HG03575 (cell line): ENCODE data around the gene CYP3A7.
"Not testable (repeated sequence)": the region's sequence is repeated elsewhere in the genome, so short reads cannot be mapped to it uniquely, and the experiment has no call there.

Experiments
- ATAC-seq: cut with Tn5 transposase; IDR thresholded peaks from one replicate; pipeline ENCODE4 v1.9.1; 2021; ENCODE audit not compliant: unreplicated experiment, insufficient number of reproducible peaks, low FRiP score; ENCODE audit errors: extremely low read depth

The CYP3A7 gene

DNA sequence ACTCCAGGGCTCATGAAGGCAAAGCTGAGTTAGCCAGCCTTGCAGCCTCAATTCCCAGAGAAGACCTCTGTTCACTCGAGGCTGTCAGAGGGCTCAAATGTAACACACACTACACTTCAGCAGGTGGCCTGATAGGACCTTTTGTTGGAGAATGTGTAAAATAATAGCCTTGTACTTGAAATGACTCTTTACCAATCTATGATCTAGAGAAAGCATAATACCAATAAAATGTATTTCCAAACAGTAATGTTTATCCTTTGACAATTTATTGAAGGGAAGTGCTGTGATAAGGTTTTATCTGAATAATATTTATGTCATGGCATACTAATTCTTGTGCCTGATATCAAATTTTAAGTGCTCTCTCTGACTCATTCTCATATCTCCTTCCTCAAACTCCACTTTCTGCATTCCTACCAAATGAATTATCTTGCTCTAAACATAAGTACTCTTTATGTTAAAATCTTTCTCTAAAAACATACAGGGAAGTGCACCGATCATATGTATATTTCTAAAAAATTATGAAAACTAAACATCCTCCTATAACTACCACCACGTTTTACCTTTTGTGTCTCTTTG is 20.9 kb downstream of the CYP3A7 start:
- no peak for ATAC-seq

DNA sequence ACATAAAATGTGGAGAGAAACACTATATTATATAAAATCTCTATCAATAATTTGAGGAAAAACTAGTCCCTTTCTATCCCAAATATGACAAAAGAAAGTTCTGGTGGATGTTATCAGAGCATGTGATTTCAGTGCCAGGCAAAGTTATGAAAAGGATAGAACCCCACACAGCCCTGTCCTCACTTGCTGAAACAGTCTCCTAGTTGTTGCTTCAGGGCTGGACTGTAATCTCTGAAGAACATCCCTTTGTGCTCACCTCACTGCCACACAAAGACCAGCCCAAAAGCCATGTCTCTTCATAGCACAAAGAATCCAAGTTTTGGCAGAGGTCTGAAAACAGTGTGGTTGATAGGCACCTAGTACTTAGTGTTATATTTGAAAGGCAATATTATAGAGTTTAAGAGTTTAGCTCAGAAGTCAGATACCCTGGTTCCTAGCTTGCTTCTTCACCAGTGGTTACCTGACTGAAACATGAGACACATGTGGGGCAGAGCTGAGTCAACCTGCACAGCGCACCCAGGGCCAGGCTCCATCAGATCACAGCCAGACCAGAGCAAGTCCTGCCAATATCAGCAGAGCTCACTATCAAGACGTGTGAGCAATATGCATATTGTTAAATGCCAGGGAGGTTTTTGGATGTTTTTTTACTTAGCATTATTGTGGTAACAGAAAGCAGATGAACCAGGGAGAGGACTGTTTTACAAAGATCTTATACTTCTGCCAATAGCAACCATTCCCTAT is 25.0 kb downstream of the CYP3A7 start:
- ATAC-seq = no peak

DNA sequence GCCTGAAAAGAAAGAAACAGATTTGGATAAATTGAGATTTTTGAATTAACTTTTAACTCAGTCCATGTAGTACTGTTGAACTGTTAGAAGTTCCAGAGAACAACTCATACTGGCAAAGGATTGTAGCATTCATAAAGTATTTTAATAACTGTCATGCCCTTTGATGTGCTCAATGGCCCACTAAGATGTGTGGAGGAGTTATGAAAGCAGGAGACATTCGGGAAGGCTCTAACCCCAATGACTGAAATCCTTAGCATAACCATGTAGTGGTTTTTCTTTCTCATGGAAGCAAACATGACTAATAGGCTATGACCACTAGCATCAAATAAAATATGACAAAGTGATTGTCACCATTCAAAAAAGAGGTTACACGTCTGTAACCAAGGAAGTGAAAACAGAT is 25.7 kb downstream of the CYP3A7 start:
- ATAC-seq = no peak

DNA sequence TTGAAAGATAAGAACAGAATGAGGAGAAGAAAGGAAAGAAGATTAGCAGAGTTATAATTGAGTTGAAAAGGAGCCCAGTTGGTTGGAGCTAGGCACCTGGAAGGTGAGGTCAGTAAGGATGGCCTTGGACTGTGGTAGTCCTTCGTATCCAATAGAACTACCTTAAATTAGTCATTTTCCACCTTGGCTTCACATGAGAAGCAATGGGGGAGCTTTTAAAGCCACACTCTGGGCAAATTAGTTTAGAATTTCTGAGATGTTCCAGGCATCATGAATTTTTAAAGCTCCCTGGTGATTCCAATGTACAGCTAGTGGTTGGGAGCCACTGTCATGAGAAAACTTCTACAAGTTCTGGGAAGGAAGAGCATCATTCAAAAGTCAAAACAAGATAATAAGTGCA is 27.9 kb downstream of the CYP3A7 start:
- ATAC-seq = no peak

DNA sequence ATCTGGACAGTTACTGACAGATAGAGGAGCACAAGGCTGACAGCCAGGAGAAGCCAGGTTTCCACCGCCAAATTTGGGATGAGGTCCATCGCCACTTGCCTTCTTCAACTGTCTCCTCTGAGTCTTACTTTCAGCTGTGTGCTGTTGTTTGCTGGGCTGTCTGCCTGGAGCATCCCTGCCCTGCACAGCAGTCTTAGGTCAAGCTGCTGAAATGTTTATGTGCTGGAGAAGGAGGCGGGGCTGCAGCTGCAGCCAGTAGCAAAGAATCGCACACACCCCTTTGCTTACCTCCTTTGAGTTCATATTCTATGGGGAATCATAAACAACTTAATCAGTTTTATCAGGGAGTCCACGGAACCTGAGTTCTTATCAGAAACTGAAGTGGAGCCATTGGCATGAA is 35.0 kb downstream of the CYP3A7 start:
- ATAC-seq = no peak

DNA sequence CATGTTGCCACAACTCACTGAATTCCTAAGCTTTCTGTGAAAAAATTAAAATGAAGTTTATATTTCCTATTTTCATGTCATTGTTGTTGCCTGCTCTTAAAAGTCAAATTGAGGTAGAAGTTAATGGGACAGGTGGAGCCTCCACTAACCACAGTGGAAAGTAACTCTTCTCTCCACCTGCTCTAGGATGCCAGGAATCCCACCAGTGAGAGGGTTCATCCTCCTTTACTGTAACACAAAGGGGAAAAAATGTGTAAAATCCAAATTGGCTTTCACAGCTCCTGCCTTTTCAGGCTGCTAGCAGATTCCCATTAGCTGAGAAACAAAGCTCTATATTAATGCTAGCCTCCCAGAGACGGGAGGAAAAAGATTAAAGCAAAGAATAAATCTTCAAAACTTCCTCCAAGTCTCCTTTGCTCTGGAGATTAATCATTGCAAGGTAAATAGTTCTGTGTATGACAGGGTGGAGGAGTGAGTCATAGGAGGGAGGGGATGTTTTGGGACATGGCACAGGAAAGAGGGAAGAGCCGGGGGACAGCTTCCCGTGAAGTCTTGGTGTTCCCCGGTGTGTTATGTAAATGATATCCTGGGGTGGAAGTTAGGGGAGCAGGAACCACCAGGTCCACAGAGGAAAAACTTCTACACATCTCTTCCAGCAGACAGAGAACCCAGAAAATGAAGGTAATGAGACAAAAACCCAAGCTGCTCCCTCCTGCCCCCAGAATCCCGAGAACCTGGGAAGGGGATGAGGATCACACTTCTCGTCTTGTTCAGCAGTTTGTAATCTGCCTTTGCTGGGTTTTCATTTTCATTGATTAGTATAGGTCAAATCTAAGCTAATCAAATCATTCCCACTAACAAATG is 35.9 kb downstream of the CYP3A7 start:
- ATAC-seq = not testable (repeated sequence)

DNA sequence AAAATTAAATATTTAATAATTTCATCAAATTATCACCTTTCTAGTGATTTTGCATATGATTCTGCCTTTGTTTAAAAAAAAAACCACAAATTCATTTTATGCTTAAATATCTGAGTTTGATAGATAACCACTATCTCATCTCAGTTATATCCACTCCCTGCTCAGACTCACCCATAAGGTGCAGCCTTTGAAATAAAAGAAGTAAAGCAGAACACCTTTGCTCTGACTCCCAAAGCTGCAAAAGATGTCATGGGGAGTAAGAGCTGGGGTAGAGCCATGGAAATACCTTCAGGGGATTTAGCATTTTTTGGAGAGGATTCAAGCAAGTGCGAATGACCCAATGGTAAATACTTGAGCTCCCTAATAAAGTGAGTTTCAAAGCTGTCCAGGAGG is 40.1 kb downstream of the CYP3A7 start:
- no peak for ATAC-seq

DNA sequence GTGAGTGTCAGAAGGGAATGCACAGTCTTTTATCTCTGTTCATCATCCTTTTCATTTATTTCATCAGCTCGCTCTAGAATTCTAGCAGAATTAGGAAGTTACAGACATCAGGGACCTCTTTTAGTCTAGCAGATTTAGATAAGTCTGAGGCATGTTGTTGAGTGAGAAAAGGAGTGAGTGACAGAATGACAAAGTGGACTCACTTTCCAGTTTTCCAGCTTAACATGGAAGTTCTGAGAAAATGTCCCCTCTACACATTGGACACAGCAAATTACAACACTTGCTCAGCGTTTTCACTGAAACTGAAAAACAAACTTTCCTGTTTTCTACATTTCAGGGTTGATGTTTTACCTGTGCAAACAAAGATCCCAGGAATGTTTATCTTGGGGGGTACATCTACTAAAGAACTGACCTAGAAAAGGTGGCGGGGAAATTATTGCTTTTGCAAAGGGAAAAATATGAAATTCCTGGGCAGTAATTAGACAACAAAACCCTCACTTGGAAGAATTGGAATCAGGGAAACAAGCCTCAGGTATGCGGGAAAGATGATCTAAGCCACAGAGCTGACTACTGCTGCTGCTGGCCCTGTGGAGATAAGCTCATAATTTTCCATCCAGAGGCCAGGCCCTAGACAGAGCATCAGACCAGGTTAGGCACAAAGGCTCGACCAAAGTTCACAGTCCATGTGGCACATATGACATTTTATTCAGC is 40.6 kb downstream of the CYP3A7 start:
- ATAC-seq = no peak

DNA sequence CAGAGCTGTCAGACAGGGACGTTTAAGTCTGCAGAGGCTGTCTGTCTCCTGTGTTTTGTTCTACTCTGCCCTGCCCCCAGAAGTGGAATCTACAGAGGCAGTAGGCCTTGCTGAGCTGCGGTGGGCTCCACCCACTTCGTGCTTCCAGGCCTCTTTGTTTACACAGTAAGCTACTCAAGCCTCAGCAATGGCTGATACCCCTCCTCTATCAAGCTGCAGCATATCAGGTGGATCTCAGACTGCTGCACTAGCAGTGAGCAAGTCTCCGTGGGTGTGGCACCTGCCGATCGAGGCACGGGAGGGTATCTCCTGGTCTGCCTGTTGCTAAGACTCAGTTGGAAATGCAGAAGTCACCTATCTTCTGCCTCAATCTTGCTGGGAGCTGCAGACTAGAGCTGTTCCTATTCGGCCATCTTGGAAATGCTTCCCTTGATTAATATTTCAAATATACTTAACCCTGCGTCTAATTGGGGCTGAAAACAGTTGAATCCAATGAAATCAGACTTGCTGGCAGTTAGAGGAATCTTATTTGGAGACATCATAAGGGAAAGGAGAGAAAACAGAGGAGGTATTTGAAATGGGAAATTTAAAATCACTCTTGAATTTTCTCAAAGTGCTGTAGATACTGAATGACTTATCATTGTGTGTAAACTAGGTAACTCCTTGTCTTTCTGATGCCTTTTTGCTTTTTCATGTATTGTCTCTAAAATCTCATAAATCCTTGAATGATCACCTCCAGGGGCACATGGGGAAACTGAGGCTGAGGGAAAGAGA is 41.4 kb downstream of the CYP3A7 start:
- ATAC-seq = no peak

DNA sequence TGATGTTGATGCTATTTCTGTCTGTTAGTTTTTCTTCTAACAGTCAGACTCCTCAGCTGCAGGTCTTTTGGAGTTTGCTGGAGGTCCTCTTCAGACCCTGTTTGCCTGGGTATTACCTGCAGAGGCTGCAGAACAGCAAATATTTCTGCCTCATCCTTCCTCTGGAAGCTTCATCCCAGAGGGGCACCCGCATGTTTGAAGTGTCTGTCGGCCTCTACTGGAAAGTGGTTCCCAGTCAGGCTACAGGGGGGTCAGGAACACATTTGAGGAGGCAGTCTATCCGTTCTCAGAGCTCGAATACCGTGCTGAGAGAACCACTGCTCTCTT is 41.9 kb downstream of the CYP3A7 start:
- no peak for ATAC-seq

DNA sequence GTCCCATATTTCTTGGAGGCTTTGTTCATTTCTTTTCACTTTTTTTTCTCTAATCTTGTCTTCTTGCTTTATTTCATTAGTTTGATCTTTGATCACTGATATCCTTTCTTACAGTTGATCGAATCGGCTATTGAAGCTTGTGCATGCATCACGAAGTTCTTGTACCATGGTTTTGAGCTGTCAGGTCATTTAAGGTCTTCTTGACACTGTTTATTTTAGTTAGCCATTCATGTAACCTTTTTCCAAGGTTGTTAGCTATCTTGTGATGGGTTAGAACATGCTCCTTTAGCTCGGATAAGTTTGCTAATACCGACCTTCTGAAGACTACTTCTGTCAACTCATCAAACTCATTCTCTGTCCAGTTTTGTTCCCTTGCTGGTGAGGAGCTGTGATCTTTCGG is 42.4 kb downstream of the CYP3A7 start:
- ATAC-seq = not testable (repeated sequence)

DNA sequence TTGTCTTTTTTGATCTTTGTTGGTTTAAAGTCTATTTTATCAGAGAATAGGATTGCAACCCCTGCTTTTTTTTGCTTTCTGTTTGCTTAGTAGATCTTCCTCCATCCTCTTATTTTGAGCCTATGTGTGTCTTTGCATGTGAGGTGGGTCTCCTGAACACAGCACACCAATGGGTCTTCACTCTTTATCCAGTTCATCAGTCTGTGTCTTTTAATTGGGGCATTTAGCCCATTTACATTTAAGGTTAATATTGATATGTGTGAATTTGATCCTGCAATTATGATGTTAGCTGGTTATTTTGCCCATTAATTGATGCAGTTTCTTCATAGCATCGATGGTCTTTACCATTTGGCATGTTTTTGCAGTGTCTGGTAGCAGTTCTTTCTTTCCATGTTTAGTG is 43.3 kb downstream of the CYP3A7 start:
- not testable (repeated sequence) for ATAC-seq

DNA sequence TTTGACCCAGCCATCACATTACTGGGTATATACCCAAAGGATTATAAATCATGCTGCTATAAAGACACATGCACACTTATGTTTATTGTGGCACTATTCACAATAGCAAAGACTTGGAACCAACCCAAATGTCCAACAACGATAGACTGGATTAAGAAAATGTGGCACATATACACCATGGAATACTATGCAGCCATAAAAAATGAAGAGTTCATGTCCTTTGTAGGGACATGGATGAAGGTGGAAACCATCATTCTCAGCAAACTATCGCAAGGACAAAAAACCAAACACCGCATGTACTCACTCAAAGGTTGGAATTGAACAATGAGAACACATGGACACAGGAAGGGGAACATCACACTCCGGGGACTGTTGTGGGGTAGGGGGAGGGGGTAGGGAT is 44.1 kb downstream of the CYP3A7 start:
- not testable (repeated sequence) for ATAC-seq

DNA sequence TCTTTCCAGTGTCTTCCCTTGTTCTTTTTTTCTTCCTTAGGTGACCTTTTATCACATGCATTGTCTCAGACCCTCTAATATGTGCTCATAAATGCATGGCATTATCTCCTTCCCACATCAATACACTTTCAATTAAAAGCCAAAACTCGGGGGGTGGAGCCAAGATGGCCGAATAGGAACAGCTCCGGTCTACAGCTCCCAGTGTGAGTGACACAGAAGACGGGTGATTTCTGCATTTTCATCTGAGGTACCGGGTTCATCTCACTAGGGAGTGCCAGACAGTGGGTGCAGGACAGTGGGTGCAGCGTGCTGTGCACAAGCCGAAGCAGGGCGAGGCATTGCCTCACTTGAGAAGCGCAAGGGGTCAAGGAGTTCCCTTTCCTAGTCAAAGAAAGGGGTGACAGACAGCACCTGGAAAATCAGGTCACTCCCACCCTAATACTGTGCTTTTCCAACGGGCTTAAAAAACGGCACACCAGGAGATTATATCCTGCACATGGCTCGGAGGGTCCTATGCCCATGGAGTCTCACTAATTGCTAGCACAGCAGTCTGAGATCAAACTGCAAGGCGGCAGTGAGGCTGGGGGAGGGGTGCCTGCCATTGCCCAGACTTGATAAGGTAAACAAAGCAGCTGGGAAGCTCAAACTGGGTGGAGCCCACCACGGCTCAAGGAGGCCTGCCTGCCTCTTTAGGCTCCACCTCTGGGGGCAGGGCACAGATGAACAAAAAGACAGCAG is 49.0 kb downstream of the CYP3A7 start:
- not testable (repeated sequence) for ATAC-seq

DNA sequence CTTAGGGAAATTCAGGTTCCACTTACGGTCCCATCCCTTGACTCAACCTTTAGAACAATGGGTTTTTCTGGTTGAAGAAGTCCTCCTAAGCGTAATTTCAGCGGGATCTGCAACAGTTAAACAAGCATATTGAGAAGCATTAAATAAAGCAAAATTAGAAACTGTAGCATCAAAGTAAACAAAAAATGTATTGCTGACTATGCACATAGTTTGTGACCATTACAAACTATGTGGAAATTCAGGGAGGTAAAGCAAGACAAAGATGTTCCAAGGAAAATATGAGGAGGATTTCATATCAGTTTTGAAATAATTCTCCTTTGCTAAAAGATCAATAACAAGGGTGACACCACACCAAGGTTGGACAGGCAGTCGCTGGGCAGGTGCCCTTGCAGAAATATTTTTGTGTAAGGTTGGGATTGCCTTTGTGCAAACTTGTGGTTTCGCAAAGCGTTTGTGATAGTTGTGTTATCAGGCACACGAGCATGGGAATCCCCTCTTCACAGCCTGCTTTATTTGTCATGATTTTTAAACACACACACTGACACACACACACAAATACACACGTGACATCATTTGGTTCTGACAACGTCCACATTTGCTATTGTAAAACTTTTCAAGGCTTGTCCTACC is 49.8 kb downstream of the CYP3A7 start:
- no peak for ATAC-seq

DNA sequence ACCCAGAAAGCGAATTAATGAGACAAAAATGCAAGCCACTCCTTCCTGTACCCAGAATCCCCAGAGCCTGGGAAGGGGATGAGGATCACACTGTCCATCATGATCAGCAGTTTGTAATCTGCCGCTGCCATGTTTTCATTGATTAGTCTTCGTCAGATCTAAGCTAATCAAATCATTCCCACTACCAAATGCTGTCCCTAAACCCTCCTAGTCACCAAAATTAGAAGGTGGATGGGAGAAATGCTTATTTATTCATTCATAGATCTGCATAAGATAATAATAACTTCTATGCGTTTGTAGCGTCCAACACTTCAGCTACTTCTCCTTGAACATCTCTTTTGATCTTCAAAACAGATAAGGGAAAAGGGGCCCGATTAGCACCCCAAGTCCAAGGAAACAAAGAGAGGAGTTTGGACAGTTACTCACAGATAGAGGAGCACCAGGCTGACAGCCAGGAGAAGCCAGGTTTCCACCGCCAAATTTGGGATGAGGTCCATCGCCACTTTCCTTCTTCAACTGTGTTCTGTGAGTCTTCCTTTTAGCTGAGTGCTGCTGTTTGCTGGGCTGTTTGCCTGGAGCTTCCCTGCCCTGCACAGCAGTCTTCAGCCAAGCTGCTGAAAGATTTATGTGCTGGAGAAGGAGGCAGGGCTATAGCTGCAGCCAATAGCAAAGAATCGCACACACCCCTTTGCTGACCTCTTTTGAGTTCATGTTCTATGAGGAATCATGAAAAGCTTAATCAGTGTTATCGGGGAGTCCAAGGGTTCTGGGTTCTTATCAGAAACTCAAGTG is 55.4 kb downstream of the CYP3A7 start, which contains the start of gene CYP3A5:
CYP3A5 (minus strand) TSS at position 597 of the 792 bp plus-strand sequence; CDS start at position 497, 100 bp downstream.
- ATAC-seq = no peak

DNA sequence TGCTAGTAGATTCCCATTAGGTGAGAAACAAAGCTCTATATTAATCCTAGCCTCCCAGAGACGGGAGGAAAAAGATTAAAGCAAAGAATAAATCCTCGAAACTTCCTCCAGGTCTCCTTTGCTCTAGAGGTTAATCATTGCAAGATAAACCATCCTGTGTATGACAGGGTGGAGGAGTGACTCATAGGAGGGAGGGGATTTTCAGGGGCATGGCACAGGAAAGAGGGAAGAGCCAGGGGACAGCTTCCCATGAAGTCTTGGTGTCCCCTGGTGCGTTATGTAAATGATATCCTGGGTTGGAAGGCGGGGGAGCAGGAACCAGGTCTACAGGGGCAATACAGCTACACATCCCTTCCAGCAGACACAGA is 56.0 kb downstream of the CYP3A7 start:
- ATAC-seq = no peak
